ENCODE data around the gene BLMH.
"Not testable (repeated sequence)": the region's sequence is repeated elsewhere in the genome, so short reads cannot be mapped to it uniquely, and the experiment has no call there.

The BLMH gene

DNA sequence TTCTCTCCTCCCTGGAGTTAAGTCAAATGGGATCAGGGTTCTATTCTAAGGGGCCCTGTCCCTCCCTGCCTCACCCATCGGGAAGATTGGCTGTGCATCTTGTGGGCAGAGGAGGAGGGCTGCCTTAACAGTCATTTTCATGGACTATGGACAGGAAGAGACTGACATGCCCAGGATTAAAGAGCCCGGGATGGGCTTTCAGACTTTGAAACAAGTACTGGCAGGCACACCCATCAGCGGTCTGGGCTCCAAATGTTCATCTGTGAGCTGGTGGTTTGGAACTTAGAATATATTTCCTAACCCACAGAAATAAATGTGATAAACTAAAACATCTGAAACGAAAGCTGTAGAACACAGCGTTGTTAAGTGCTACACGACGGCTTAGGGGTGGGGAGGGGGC lies 62.7 kb downstream of the BLMH start:
- no peak for DNase-seq (ENCODE audit: low spot score)

DNA sequence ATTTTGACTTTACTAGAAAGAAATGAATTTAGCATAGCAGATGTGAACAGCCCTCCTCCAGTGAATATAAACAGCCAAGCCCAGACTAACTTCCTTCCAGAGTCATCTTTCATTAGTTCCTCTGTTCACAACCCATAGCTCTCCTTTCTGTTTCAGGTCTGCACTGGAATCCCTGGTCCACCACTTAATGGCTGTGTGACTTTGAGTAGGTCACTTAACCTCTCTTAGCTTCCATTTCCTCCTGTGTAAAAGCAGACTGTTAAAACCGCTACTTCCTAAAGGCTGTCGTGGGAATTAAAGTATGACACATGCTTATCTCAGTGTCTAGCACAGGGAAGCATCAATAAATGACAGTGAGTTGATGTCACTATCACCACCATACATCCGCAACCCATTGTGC lies 63.7 kb downstream of the BLMH start:
- DNase-seq (ENCODE audit: low spot score) = no peak

DNA sequence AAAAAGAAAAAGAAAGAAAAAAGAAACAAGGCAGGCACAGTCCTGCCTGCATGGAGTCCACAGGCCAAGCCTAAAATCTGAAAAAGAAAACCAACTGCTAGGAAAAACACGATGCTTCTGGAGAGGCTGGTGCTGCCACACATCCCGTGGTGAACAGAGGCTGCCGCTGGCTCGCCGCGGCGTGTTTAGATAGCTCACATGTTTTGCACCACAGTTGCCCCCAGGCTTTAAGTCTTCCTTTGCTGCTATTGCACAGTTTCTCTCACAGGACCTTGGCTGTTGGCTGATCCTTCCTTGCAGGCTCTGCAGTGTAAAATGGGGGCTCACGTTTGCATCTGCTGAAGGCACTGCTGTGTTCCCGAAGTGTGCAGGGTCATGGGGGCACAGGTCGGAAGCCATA lies 64.9 kb downstream of the BLMH start:
- DNase-seq (ENCODE audit: low spot score) = no peak

DNA sequence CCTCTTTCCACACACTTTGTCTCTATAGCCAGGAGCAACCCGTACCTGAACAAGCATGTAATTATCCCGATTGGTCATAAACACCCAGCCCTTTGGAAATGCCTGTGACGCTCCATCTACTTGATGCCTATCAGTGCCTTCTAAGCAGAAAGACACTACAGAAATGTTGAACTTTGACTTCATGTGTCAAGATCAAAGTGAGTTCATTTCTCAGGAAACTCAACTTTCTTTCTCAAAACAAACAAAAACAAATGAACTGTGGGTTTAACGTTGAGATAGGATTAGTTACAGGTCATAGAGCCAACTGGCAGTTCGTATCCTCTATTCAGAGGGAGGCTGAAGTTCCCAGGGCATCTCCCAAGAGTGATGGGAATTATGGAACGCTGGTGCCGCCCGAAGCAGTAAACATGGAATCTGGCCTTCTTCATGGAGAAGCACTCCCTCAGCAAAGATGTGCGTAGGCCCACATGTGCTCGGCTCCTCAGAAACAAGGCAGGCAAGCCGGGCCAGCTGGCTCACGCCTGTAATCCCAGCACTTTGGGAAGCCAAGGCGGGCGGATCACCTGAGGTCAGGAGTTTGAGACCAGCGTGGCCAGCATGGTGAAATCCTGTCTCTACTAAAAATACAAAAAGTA lies 65.7 kb downstream of the BLMH start:
- DNase-seq (ENCODE audit: low spot score) = no peak

GRCh38 chr17:30225112-30225511 lies 66.6 kb downstream of the BLMH start:
- DNase-seq (ENCODE audit: low spot score) = no peak

- DNase-seq (ENCODE audit: low spot score) = no peak
Observed at GRCh38 chr17:30224419-30224960, 67.3 kb downstream of the BLMH start.

GRCh38 chr17:30222721-30223175 lies 69.0 kb downstream of the BLMH start:
- DNase-seq (ENCODE audit: low spot score) = no peak

- DNase-seq (ENCODE audit: low spot score) = no peak
Observed at GRCh38 chr17:30222251-30222650, 69.5 kb downstream of the BLMH start.

- DNase-seq (ENCODE audit: low spot score) = no peak
Observed at GRCh38 chr17:30221346-30221745, 70.4 kb downstream of the BLMH start.

GRCh38 chr17:30220414-30220813 lies 71.3 kb downstream of the BLMH start:
- DNase-seq (ENCODE audit: low spot score) = no peak

DNA sequence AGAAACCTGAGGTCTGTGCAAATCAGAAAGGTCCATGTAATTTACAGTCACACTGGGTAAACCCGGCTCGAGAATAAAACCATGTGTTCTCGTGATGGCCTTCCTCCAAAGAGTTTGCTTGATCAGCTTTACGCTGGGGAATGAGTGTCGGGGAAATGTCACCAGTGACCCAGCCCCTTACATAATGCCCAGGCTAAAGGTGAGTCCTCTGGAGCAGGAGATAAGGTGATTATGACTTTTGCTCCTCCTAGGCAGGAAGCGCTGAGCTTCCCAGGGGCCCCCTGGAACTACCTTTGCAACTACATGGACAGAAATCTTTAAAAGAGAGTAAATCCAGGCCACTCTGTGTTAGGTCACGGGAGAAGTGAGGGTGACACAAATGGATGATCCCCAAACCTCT lies 71.9 kb downstream of the BLMH start:
- no peak for DNase-seq (ENCODE audit: low spot score)

DNA sequence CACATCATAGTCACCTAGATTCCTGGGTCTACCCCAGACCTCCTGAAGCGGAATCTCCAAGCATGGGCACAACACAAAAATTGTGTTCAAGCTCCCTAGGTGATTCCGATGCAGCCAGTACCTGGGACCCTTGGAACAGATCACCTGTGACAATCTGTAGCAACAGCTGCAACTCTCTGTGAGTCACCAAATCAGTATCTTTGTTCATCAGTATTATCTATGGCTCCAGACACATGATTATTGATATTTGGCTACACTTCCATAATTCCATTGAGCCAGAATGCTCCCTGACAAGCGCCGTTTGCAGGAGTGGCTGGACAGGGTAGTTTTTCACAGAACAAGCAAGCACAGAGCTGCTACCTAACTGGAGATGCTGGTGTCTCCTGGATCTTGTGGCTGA lies 72.4 kb downstream of the BLMH start:
- DNase-seq (ENCODE audit: low spot score) = no peak

- no peak for DNase-seq (ENCODE audit: low spot score)
Observed at GRCh38 chr17:30218799-30219198, 72.9 kb downstream of the BLMH start.

DNA sequence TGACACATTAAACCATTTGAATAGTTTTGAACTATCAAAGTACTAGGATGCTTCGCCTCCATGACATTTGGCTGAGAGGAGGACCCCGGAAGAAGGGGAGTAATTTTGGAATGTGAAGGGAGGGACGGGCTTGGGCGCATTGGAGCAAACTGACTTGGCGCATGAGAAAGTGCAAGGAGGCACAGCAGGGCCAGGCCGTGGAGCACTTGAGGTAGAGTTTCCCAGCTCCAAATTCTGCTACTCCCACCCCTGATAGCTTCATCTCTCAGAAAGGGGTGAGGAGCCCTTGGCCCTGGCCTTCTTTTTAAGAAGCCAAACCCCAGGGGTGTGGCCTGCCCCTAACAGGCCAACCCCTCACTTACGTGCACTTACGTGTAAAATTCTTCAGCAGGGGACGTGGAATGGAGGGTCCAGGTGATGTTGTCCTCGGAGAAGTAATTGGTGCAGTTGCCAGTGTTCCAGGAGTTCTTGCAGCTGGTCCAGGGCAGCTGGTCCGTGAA lies 73.9 kb downstream of the BLMH start:
- no peak for DNase-seq (ENCODE audit: low spot score)

DNA sequence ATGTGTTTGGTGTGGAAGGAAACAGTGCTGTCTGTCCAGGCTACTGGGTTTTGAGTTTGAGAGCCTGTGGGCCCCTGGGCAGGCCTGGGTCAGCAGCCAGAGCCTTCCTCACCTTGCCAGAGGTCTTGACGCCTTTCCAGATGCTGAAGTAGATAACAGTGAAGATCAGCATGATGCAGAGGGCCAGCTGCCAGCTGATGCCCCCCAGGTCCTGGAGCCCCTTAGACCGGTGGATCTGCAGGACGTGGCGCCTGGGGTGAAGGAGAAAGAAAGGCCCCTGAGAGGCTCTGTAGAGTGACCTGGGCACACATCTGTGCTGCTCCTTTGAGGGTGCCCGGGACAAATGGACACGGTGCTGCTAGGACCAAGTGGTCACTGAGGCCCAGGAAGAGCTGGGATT lies 74.7 kb downstream of the BLMH start:
- DNase-seq (ENCODE audit: low spot score) = no peak

- DNase-seq (ENCODE audit: low spot score) = no peak
Observed at GRCh38 chr17:30212750-30213149, 79.0 kb downstream of the BLMH start.

GRCh38 chr17:30211371-30211770 lies 80.4 kb downstream of the BLMH start:
- DNase-seq (ENCODE audit: low spot score) = no peak

GRCh38 chr17:30210901-30211300 lies 80.8 kb downstream of the BLMH start:
- no peak for DNase-seq (ENCODE audit: low spot score)

- no peak for DNase-seq (ENCODE audit: low spot score)
Observed at GRCh38 chr17:30210366-30210765, 81.4 kb downstream of the BLMH start.

DNA sequence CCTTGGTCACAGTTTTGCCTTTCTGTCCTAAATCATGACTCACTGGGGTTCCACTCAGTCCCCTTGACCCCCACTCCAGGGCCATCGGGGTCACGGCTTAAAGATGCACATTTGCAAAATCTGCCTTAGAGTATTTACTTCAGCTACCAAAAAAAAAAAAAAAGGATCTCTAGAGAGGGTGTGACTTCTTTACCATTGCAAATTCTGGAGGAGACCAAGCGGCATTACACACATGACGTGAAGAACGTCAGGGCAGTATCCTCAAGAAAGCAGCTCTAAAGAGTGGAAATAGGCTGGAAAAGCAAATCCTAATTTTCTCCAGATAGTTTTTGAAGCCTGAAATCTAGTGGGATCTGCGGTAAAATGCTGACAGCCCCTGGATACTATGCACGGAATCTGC lies 81.8 kb downstream of the BLMH start:
- DNase-seq (ENCODE audit: low spot score) = no peak

DNA sequence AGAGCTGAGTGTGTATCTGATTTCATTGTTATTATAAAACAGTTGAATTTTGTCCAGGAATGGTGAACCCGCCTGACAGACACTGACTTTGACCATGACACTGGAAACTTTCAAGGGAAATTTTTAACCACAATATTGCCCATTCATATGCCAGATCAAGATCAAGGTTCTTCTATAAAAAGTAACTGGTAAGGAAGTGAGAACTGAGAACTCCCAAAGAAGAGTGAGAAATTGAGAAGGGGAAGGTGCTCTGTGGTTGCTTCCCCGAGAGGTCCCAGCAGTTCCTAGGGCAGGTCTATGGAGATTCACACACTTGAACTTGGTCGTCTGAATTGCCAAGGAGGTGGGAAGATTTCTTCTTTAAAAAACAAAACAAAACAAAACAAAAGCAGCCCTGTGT lies 83.5 kb downstream of the BLMH start:
- DNase-seq (ENCODE audit: low spot score) = no peak

- DNase-seq (ENCODE audit: low spot score) = no peak
Observed at GRCh38 chr17:30207655-30208054, 84.1 kb downstream of the BLMH start.

- DNase-seq (ENCODE audit: low spot score) = no peak
Observed at GRCh38 chr17:30203471-30203981, 88.2 kb downstream of the BLMH start.

DNA sequence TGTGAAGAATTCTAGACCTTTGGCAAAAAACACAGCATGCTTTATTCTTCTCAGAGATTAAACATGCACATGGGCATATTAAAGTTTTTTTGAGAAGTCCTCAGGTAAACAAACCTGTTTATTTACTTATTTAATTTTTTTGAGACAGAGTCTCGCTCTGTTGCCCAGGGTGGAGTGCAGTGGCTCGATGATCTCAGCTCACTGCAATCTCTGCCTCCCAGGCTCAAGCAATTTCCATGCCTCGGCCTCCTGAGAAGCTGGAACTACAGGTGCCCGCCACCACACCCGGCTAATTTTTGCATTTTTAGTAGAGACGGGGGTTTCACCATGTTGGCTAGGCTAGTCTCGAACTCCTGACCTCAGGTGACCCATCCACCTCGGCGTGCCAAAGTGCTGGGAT lies 91.1 kb downstream of the BLMH start:
- not testable (repeated sequence) for DNase-seq (ENCODE audit: low spot score)

All from cerebellar cortex (tissue), 1 donor.